G401 (cell line): ENCODE data around the gene ALKBH5. TPM values are rescaled to one million over a fixed set of nuclear protein-coding genes. Genes with fewer than 3 reads are reported as not detected.

Experiments
- DNase-seq: peaks from one replicate; pipeline ENCODE4 v3.0.0-alpha.2; 2015; ENCODE audit warnings: low spot score
- in situ Hi-C: cut with HindIII; loops from 2 replicates; pipeline ENCODE4 v1.10.0; 2016; ENCODE audit warnings: low sequenced_read_pairs, mixed read lengths
- total RNA-seq: library from RNA; depleted of rRNA; stranded (reverse); fragments of >200 nt; shearing (Covaris generic); gene quantifications from 2 replicates; pipeline ENCODE4 v1.2.3, GENCODE V29; 2014; rRNA removed

ALKBH5 gene
- total RNA-seq, 1 experiment from 2014 or later = 116 TPM

- DNase-seq = no peak
- in situ Hi-C loops = no loop called here
These were observed 69.7 kb downstream of the ALKBH5 start for GRCh38 chr17:18253187-18253884.

GRCh38 chr17:18253947-18254821, 70.6 kb downstream of the ALKBH5 start:
- no peak for DNase-seq
- in situ Hi-C loops = no loop called here

- in situ Hi-C loops = no loop called here
- DNase-seq = no peak
These were observed 71.4 kb downstream of the ALKBH5 start for GRCh38 chr17:18254888-18255649.

- no peak for DNase-seq
- in situ Hi-C loops = no loop called here
These were observed 72.7 kb downstream of the ALKBH5 start for GRCh38 chr17:18256351-18256750.

DNA sequence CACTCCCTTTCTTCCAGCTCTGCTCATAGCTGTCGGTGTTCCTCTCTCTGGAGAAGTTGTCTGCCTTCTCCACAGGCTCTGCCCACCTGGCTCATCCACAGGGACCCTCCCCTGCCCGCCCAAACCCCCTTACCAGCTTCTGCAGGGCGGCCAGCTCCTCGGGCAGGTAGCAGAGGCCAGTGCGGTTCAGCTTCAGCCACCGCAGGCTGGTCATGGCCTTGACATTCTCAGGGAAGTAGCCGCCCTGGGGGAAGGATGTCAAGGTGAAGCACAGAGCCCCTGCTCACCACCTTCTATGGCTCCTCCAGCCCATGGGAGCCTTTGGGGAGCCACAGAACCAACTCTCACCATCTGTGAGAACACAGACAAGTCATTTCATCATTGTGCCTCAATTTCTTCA, 73.1 kb downstream of the ALKBH5 start:
- in situ Hi-C loops = no loop called here

GRCh38 chr17:18257268-18257981, 73.8 kb downstream of the ALKBH5 start:
- in situ Hi-C loops = no loop called here
- no peak for DNase-seq

More for the DNA sequence above, 73.1 kb downstream of the ALKBH5 start:
- no peak for DNase-seq

DNA sequence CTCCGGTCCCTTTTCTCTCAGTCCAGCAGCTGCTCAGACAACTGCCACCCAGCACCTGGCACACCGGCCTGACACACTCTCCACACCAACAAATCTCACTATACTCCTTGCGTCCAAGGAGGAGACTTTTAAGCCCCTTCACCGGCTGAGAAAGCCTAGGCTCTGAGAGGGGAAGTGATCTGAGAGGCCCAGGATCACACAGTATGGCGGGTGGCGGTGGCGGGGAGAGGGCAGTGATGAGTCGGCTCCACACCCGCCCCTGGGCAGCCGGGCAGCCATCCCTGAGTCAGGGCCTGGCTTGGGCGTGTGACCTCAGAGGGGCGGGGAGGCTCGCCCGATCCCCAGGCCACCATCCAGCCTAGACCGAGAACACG, 74.3 kb downstream of the ALKBH5 start:
- DNase-seq = peak; percentile 68
- in situ Hi-C loops = no loop called here

DNA sequence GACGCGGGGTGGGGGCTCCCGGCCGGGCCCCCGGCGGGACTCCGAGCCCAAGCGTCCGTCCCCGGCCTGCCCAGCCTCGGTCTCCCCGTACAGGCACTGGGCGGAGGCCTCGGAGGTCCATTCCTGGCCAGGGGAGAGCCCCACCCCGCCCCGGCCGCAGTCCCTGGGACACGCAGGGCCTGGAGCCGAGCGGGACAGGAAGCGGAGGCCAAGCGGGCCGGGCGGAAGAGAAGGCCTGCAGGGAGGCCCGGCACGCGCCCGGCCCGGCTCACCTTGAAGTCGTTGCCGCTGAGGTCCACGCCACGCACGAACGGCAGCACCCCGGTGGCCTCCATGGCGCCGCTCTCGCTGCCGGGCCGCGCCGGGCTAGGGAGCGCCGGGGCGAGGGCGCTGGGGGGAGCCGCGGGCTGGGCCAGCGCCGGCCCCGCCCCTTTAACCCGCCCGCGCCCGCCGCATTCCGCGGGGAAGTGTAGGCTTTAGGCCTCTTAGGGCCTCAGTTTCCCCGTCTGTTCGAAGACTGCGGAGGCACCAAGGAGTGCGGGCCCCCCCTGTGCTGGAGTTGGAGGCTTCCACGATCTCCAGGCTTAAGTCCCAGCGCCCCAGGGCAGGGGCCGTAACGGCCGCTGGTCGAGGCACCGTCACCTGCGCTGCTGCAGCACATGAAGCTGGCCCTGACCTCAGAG, 74.9 kb downstream of the ALKBH5 start, which contains the start of gene FLII:
Gene FLII, minus strand, starts transcription at position 383 of the 683 bp plus-strand sequence. Its CDS starts 48 bp downstream, at position 335.
- in situ Hi-C loops = no loop called here
- DNase-seq = peak; percentile 65

Other genes starting within 250 kb of the ALKBH5 start
- 57.1 and 77.1 TPM in 2 replicates for gene TOM1L2, start 211.4 kb upstream of the ALKBH5 start, total RNA-seq
- gene DRC3, start 211.0 kb upstream of the ALKBH5 start, total RNA-seq = 0.31 and 1.0 TPM in 2 replicates
- 78.5 and 84.5 TPM in 2 replicates for gene ATPAF2, start 144.7 kb upstream of the ALKBH5 start, total RNA-seq
- 6.7 and 10.8 TPM in 2 replicates for gene GID4, start 144.4 kb upstream of the ALKBH5 start, total RNA-seq
- 33.2 and 41.0 TPM in 2 replicates for gene DRG2, start 95.9 kb upstream of the ALKBH5 start, total RNA-seq
- not detected in 2 replicates for gene MYO15A, start 75.1 kb upstream of the ALKBH5 start, total RNA-seq
- 67.1 and 74.6 TPM in 2 replicates for gene LLGL1, start 41.8 kb downstream of the ALKBH5 start, total RNA-seq
- 321 and 446 TPM in 2 replicates for gene FLII, start 74.9 kb downstream of the ALKBH5 start, total RNA-seq
- gene MIEF2, start 76.8 kb downstream of the ALKBH5 start, total RNA-seq = 20.5 and 22.0 TPM in 2 replicates
- gene TOP3A, start 131.2 kb downstream of the ALKBH5 start, total RNA-seq = 29.7 and 31.3 TPM in 2 replicates
- 12.1 and 17.4 TPM in 2 replicates for gene SMCR8, start 131.5 kb downstream of the ALKBH5 start, total RNA-seq
- gene SHMT1, start 179.7 kb downstream of the ALKBH5 start, total RNA-seq = 71.6 and 81.5 TPM in 2 replicates
- not detected in 2 replicates for gene EVPLL, start 193.9 kb downstream of the ALKBH5 start, total RNA-seq